Astrocyte of the spinal cord (primary cell): ENCODE measurements around the gene CRACDL.

Experiments used
- DNase-seq: peaks from one replicate; pipeline ENCODE4 v3.0.0; 2011; ENCODE audit warnings: low read depth, low spot score
- H3K4me3 ChIP-seq: 2 replicates; pipeline ENCODE4 v1.5.1; 2011; ENCODE audit warnings: low read depth, mild to moderate bottlenecking, low read length, moderate library complexity
- CTCF ChIP-seq: IDR thresholded peaks from 2 replicates; pipeline ENCODE4 v1.5.1; 2012; ENCODE audit warnings: low read depth, mild to moderate bottlenecking, low read length, inconsistent platforms
- in situ Hi-C: cut with HindIII; loops from 2 replicates; pipeline ENCODE4 v1.10.0; 2017; ENCODE audit warnings: low sequenced_read_pairs

The CRACDL gene

GRCh38 chr2:98805412-98806171 is 130.4 kb downstream of the CRACDL start:
- in situ Hi-C loops: no loop called here
- no peak overlapping the region for H3K4me3 ChIP-seq
- no peak for TF ChIP-seq CTCF
- DNase-seq: peak; percentile 21

GRCh38 chr2:98804736-98805135 is 131.3 kb downstream of the CRACDL start:
- DNase-seq: no peak
- in situ Hi-C loops: no loop called here
- H3K4me3 ChIP-seq: no peak overlapping the region
- no peak for TF ChIP-seq CTCF

- no peak overlapping the region for H3K4me3 ChIP-seq
- in situ Hi-C loops: no loop called here
- DNase-seq: no peak
- no peak for TF ChIP-seq CTCF
Measured at GRCh38 chr2:98804265-98804650, 131.8 kb downstream of the CRACDL start.

- no peak for TF ChIP-seq CTCF
- DNase-seq: no peak
- H3K4me3 ChIP-seq: no peak overlapping the region
- in situ Hi-C loops: no loop called here
Measured at GRCh38 chr2:98803405-98804264, 132.4 kb downstream of the CRACDL start.

GRCh38 chr2:98802344-98802743 is 133.7 kb downstream of the CRACDL start:
- in situ Hi-C loops: no loop called here
- DNase-seq: no peak
- no peak overlapping the region for H3K4me3 ChIP-seq

GRCh38 chr2:98801921-98802321 is 134.1 kb downstream of the CRACDL start:
- DNase-seq: no peak
- no peak for TF ChIP-seq CTCF
- no peak overlapping the region for H3K4me3 ChIP-seq
- in situ Hi-C loops: no loop called here

More at GRCh38 chr2:98802344-98802743, 133.7 kb downstream of the CRACDL start:
- no peak for TF ChIP-seq CTCF
